H1 (cell line): ENCODE data around the gene STK11. TPM values are rescaled to one million over a fixed set of nuclear protein-coding genes. Genes with fewer than 3 reads are reported as not detected.

Source experiments
- CTCF ChIA-PET: fragments of 300-600 bp; sonication (Branson Sonifier 250); formaldehyde crosslinking; loops from one replicate; lab custom pipeline; 2021; ENCODE audit not compliant: partially characterized antibody; lab: Charles Lee
- POLR2A ChIA-PET: fragments of 300-600 bp; sonication (Branson Sonifier 250); formaldehyde crosslinking; loops from one replicate; lab custom pipeline; 2021; ENCODE audit warnings: inconsistent platforms; ENCODE audit not compliant: partially characterized antibody; lab: Charles Lee
- DNase-seq, 2 experiments: peaks; one replicate each; pipeline versions ENCODE4 v3.0.0 to v3.0.0-alpha.2; 2010 to 2022; ENCODE audit warnings: low spot score in 2 of 2, low read depth in 1 of 2, mixed read lengths in 1 of 2
- FAIRE-seq: peaks from 2 replicates; lab custom pipeline; 2011; peaks lifted over from hg19 to GRCh38; lab: Jason Lieb, UNC
- H2AFZ ChIP-seq: 2 replicates; pipeline ENCODE4 v1.8.1; 2012; ENCODE audit warnings: low read length, inconsistent platforms
- H2AK5ac ChIP-seq: 2 replicates; pipeline ENCODE4 v1.6.1; 2013; ENCODE audit warnings: low read depth, low read length
- H2BK120ac ChIP-seq: replicated peaks from 2 replicates; pipeline ENCODE3; 2013; ENCODE audit warnings: low read depth, low read length, inconsistent platforms
- H2BK12ac ChIP-seq: 2 replicates; pipeline ENCODE4 v1.6.1; 2013; ENCODE audit warnings: low read depth, low read length
- H2BK15ac ChIP-seq: 2 replicates; pipeline ENCODE4 v1.6.1; 2013; ENCODE audit warnings: low read length
- H2BK20ac ChIP-seq: 2 replicates; pipeline ENCODE4 v1.6.1; 2013; ENCODE audit warnings: low read length
- H2BK5ac ChIP-seq: 2 replicates; pipeline ENCODE4 v1.6.1; 2013; ENCODE audit warnings: low read depth, low read length
- H3K14ac ChIP-seq: 2 replicates; pipeline ENCODE4 v1.6.1; 2013; ENCODE audit warnings: inconsistent platforms; ENCODE audit not compliant: insufficient read length
- H3K18ac ChIP-seq: 2 replicates; pipeline ENCODE4 v1.6.1; 2013; ENCODE audit warnings: low read length; ENCODE audit errors: extremely low read depth
- H3K23ac ChIP-seq: 2 replicates; pipeline ENCODE4 v1.6.1; 2013; ENCODE audit warnings: inconsistent platforms; ENCODE audit not compliant: insufficient read length
- H3K23me2 ChIP-seq: 2 replicates; pipeline ENCODE4 v1.6.1; 2013; ENCODE audit warnings: low read depth, low read length
- H3K27ac ChIP-seq: 2 replicates; pipeline ENCODE4 v1.6.1; 2011; ENCODE audit warnings: low read depth, low read length, inconsistent platforms
- H3K27me3 ChIP-seq, 4 experiments: replicated peaks in 1 of 4; 1 replicate in 1 of 4; 2 replicates in 3 of 4; pipeline versions ENCODE4 v1.6.1 to v1.8.1; 2011 to 2013; ENCODE audit warnings: low read length in 3 of 4, mild to moderate bottlenecking in 3 of 4, inconsistent platforms in 2 of 4, mixed read lengths in 2 of 4, moderate library complexity in 1 of 4; ENCODE audit not compliant: control insufficient read depth in 3 of 4, insufficient read depth in 3 of 4; ENCODE audit errors: extremely low read depth in 1 of 4
- H3K36me3 ChIP-seq, 4 experiments: 2 replicates each; pipeline versions ENCODE4 v1.6.1 to v1.8.1; 2011 to 2013; ENCODE audit warnings: mild to moderate bottlenecking in 4 of 4, low read length in 3 of 4, moderate library complexity in 2 of 4, control low read depth in 1 of 4, inconsistent platforms in 1 of 4; ENCODE audit not compliant: insufficient read depth in 4 of 4, control insufficient read depth in 2 of 4
- H3K4ac ChIP-seq: replicated peaks from 2 replicates; pipeline ENCODE3; 2013; ENCODE audit warnings: low read length, low read depth, mixed read lengths, inconsistent platforms; ENCODE audit not compliant: insufficient read length
- H3K4me1 ChIP-seq, 4 experiments: replicated peaks in 1 of 4; 1 replicate in 1 of 4; 2 replicates in 3 of 4; pipeline versions ENCODE4 v1.6.1 to v1.8.1; 2011 to 2013; ENCODE audit warnings: low read length in 3 of 4, inconsistent platforms in 2 of 4, mixed read lengths in 1 of 4; ENCODE audit not compliant: insufficient read depth in 4 of 4, control insufficient read depth in 3 of 4
- H3K4me2 ChIP-seq, 2 experiments: 2 replicates each; pipeline versions ENCODE4 v1.6.1 to v1.8.1; 2011 to 2013; ENCODE audit warnings: low read depth in 2 of 2, low read length in 2 of 2, control low read depth in 1 of 2, inconsistent platforms in 1 of 2, mild to moderate bottlenecking in 1 of 2; ENCODE audit not compliant: insufficient read depth in 1 of 2
- H3K4me3 ChIP-seq, 4 experiments: fragments of 200-600, 300-600 bp in 1 of 4; sonication (generic), shearing (Covaris generic), sonication (Bioruptor Twin) in 1 of 4; 2 replicates each; pipeline versions ENCODE4 v1.5.1 to v1.8.1; 2011 to 2016; ENCODE audit warnings: low read length in 4 of 4, low read depth in 3 of 4, control low read depth in 2 of 4, inconsistent platforms in 2 of 4, mild to moderate bottlenecking in 2 of 4, mixed read lengths in 1 of 4, moderate library complexity in 1 of 4; ENCODE audit not compliant: insufficient read depth in 2 of 4; ENCODE audit errors: extremely low read depth in 1 of 4
- H3K56ac ChIP-seq: replicated peaks from 2 replicates; pipeline ENCODE3; 2013; ENCODE audit warnings: low read depth, mild to moderate bottlenecking, mixed read lengths, low read length, inconsistent platforms; ENCODE audit not compliant: insufficient read length
- H3K79me1 ChIP-seq: 2 replicates; pipeline ENCODE4 v1.6.1; 2013; ENCODE audit warnings: low read depth, low read length, control low read depth
- H3K79me2 ChIP-seq, 2 experiments: 2 replicates each; pipeline versions ENCODE4 v1.6.1 to v1.8.1; 2012 to 2013; ENCODE audit warnings: low read length in 2 of 2, mild to moderate bottlenecking in 2 of 2, inconsistent platforms in 1 of 2; ENCODE audit not compliant: insufficient read depth in 2 of 2, control insufficient read depth in 1 of 2
- H3K9ac ChIP-seq, 4 experiments: replicated peaks in 1 of 4; 1 replicate in 1 of 4; 2 replicates in 3 of 4; pipeline versions ENCODE4 v1.6.1 to v1.8.1; 2011 to 2013; ENCODE audit warnings: low read depth in 3 of 4, low read length in 3 of 4, control low read depth in 2 of 4, mild to moderate bottlenecking in 2 of 4, moderate library complexity in 2 of 4, inconsistent platforms in 1 of 4; ENCODE audit errors: extremely low read depth in 1 of 4
- H3K9me3 ChIP-seq, 2 experiments: 2 replicates each; pipeline versions ENCODE4 v1.6.1 to v1.8.1; 2012 to 2013; ENCODE audit warnings: mild to moderate bottlenecking in 2 of 2, moderate library complexity in 2 of 2, control low read depth in 1 of 2, inconsistent platforms in 1 of 2, low read depth in 1 of 2, low read length in 1 of 2, mixed read lengths in 1 of 2; ENCODE audit not compliant: insufficient read depth in 2 of 2
- H4K20me1 ChIP-seq, 2 experiments: replicated peaks in 1 of 2; 2 replicates each; pipeline versions ENCODE3 to v1.8.1; 2011 to 2013; ENCODE audit warnings: inconsistent platforms in 2 of 2, low read length in 2 of 2, mild to moderate bottlenecking in 1 of 2; ENCODE audit not compliant: insufficient read depth in 2 of 2, control insufficient read depth in 1 of 2
- H4K5ac ChIP-seq: 2 replicates; pipeline ENCODE4 v1.6.1; 2013; ENCODE audit warnings: low read length, low read depth, mixed read lengths, inconsistent platforms; ENCODE audit not compliant: insufficient read length
- H4K8ac ChIP-seq: 2 replicates; pipeline ENCODE4 v1.8.0; 2013; ENCODE audit warnings: mild to moderate bottlenecking, moderate library complexity, low read length, inconsistent platforms; ENCODE audit not compliant: insufficient read depth; ENCODE audit errors: extremely low read depth
- H4K91ac ChIP-seq: replicated peaks from 2 replicates; pipeline ENCODE3; 2013; ENCODE audit warnings: low read length, mixed read lengths, inconsistent platforms; ENCODE audit not compliant: insufficient read length
- BACH1 ChIP-seq: IDR thresholded peaks from 2 replicates; pipeline ENCODE4 v1.6.1; 2012; ENCODE audit warnings: low read length, improper control_type of control experiment
- EGR1 ChIP-seq: IDR thresholded peaks from 2 replicates; pipeline ENCODE4 v1.6.1; 2011; ENCODE audit warnings: low read depth, low read length, borderline replicate concordance
- EP300 ChIP-seq, 2 experiments: IDR thresholded peaks; 1 replicate in 1 of 2; 2 replicates in 1 of 2; pipeline ENCODE4 v1.6.1; 2011 to 2012; ENCODE audit warnings: low read depth in 2 of 2, low read length in 2 of 2, mild to moderate bottlenecking in 2 of 2, borderline replicate concordance in 1 of 2, inconsistent platforms in 1 of 2, moderate library complexity in 1 of 2
- FOSL1 ChIP-seq: IDR thresholded peaks from 2 replicates; pipeline ENCODE4 v1.6.1; 2011; ENCODE audit warnings: mild to moderate bottlenecking, low read depth, low read length, moderate library complexity; ENCODE audit not compliant: insufficient read depth
- NANOG ChIP-seq: IDR thresholded peaks from 2 replicates; pipeline ENCODE4 v1.6.1; 2011; ENCODE audit warnings: low read length, low read depth, mild to moderate bottlenecking, inconsistent platforms; ENCODE audit not compliant: insufficient read depth, poor library complexity, severe bottlenecking
- POLR2A ChIP-seq, 2 experiments: IDR thresholded peaks; 1 replicate in 1 of 2; 2 replicates in 1 of 2; pipeline ENCODE4 v1.6.1; 2011; ENCODE audit warnings: low read depth in 2 of 2, low read length in 2 of 2, mild to moderate bottlenecking in 2 of 2; ENCODE audit errors: control extremely low read depth in 1 of 2
- SIRT6 ChIP-seq: IDR thresholded peaks from one replicate; pipeline ENCODE4 v1.7.1; 2012; ENCODE audit warnings: low read length, inconsistent platforms
- TAF1 ChIP-seq: IDR thresholded peaks from 2 replicates; pipeline ENCODE4 v1.6.1; 2011; ENCODE audit warnings: mild to moderate bottlenecking, low read depth, low read length
- TBP ChIP-seq: IDR thresholded peaks from 2 replicates; pipeline ENCODE4 v1.6.1; 2011; ENCODE audit warnings: low read depth, low read length, improper control_type of control experiment
- WGBS, 2 experiments: shearing (Covaris generic) in 1 of 2; methylation state at CpG; one replicate each; pipeline versions ENCODE4 v1.1.6 to v1.1.7; 2013 to 2015; ENCODE audit warnings: low lambda C conversion rate in 2 of 2, mixed read lengths in 2 of 2, inconsistent platforms in 1 of 2, low coverage in 1 of 2, missing lambda C conversion rate in 1 of 2; ENCODE audit not compliant: insufficient replicate concordance in 2 of 2, insufficient coverage in 1 of 2, insufficient read length in 1 of 2; ENCODE audit errors: extremely low coverage in 1 of 2, missing lambda C conversion rate in 1 of 2; 5-methylcytosine and 5-hydroxymethylcytosine counted together
- polyA plus RNA-seq, 7 experiments: library from polyadenylated mRNA; depleted of rRNA in 3 of 7; stranded (reverse) in 5 of 7; unstranded in 2 of 7; fragments of >200 nt in 5 of 7; fragments of 200-250 nt in 2 of 7; gene quantifications; 1 replicate in 5 of 7; 2 replicates in 1 of 7; 4 replicates in 1 of 7; pipeline versions ENCODE4 v1.2.1 to v1.2.3, GENCODE V29; 2011 to 2013; ENCODE audit warnings: missing spikeins in 2 of 7, mixed read lengths in 2 of 7
- total RNA-seq: library from RNA; stranded (reverse); fragmentation: NEBNext Ultra II Directional; extraction: Animal tissue kit (Norgen Biotek cat#: 25700); gene quantifications from 2 replicates; pipeline ENCODE4 v1.2.1, GENCODE V29; 2021
- TF ChIP-seq, protein P1 (sequence below), 3 experiments: IDR thresholded peaks; 1 replicate in 2 of 3; 2 replicates in 1 of 3; pipeline versions ENCODE4 v1.5.1 to v1.6.1; 2011; ENCODE audit warnings: low read length in 3 of 3, mild to moderate bottlenecking in 3 of 3, inconsistent platforms in 2 of 3, low read depth in 1 of 3, moderate library complexity in 1 of 3; ENCODE audit not compliant: insufficient read depth in 1 of 3; ENCODE audit errors: control extremely low read depth in 1 of 3

Gene STK11
- total and polyA plus RNA-seq, 2 of the 8 experiments (the other 6 are each of a cell fraction or from before 2014, with no cell fraction given) = 45.3 to 70.7 TPM

DNA sequence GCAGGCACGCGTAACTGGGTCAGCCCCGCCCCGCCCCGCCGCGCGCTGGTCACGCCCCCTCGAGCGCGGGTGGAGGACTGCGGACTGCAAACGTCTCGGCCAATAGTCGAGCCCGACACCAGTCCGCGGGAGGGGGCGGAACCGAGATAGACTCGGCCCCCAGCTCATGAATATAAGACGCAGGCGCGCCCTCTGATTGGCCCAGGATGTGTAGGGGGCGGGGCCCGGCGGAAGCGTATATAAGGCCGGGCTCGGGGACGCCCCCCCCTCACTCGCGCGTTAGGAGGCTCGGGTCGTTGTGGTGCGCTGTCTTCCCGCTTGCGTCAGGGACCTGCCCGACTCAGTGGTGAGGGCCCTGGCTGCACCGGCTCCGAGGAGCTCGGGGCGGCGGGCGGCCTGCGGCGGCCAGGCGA lies 63.5 kb downstream of the STK11 start, which contains the start of gene CIRBP:
TSS of gene CIRBP (plus strand) at position 268 of the 413 bp plus-strand sequence. CDS start 1,602 bp downstream, outside the sequence.
- H3K27ac ChIP-seq = peak within 1 kb of the TSS; percentile 98
- H4K91ac ChIP-seq = peak within 1 kb of the TSS; percentile 96
- peak within 1 kb of the TSS; percentile 68; the same call in 1 of the 2 replicates for H2AK5ac ChIP-seq
- 0% methylated on average over 43 of the region's 50 CpGs; no CpG with 5 or more reads in 1 of the 2 experiments for WGBS, 2 experiments
- H3K9me3 ChIP-seq = no peaks in the 10 kb centered on the region
- H3K18ac ChIP-seq = peak within 1 kb of the TSS; percentile 90
- peak within 1 kb of the TSS; percentile 84; the same call in 1 of the 2 replicates for H2BK12ac ChIP-seq
- H3K23me2 ChIP-seq = peaks cover 22% of the 10 kb centered on the region; the same call in 1 of the 2 replicates
- CTCF ChIA-PET = interaction anchor here (1.0 to 15.9 kb wide), 3 partner anchors 11 to 137 kb away, joined by 3 to 212 read pairs (median 4); partner anchors contain the start of gene ATP5F1D
- no peak within 1 kb of the TSS for H3K23ac ChIP-seq
- DNase-seq = peak; percentile 94 to 97
- no peak within 1 kb of the TSS for H2BK20ac ChIP-seq
- FAIRE-seq = no peak
- peak within 1 kb of the TSS; percentile 91 to 100 (median 97) for H3K9ac ChIP-seq
- peaks cover 7 to 24% of the 10 kb centered on the region in 2 experiments for H4K20me1 ChIP-seq
- H2AFZ ChIP-seq = no peak within 1 kb of the TSS
- peaks cover 33 to 36% (median 34%) of the 10 kb centered on the region in 4 experiments for H3K36me3 ChIP-seq
- H3K79me1 ChIP-seq = peaks cover 17% of the 10 kb centered on the region
- no peak within 1 kb of the TSS for H2BK120ac ChIP-seq
- H3K79me2 ChIP-seq = peaks cover 5 to 32% of the 10 kb centered on the region in 2 experiments
- no peak within 1 kb of the TSS for H3K14ac ChIP-seq
- H3K56ac ChIP-seq = peak within 1 kb of the TSS; percentile 69
- peak within 1 kb of the TSS; percentile 72 for H2BK5ac ChIP-seq
- peak within 1 kb of the TSS; percentile 88; the same call in 1 of the 2 replicates for H2BK15ac ChIP-seq
- H4K8ac ChIP-seq = peak within 1 kb of the TSS; percentile 99
- H3K4ac ChIP-seq = peak within 1 kb of the TSS; percentile 75
- peak within 1 kb of the TSS; percentile 74 to 95 (median 90) for H3K4me3 ChIP-seq
- peaks cover 0 to 10% (median 5%) of the 10 kb centered on the region in 4 experiments; a peak in 4 of 7 replicates for H3K27me3 ChIP-seq
- peak within 1 kb of the TSS; percentile 98 for H4K5ac ChIP-seq
- H3K4me2 ChIP-seq = peak within 1 kb of the TSS; percentile 83 to 99
- H3K4me1 ChIP-seq = peaks cover 4 to 54% (median 37%) of the 10 kb centered on the region in 4 experiments
- POLR2A ChIA-PET = interaction anchor here (0.6 to 19.4 kb wide), 106 partner anchors 7 to 766 kb away, joined by 3 to 456 read pairs (median 5); partner anchors contain the start of genes ABCA7, ARHGAP45, ATP5F1D and BSG
- TF ChIP-seq TBP = peak; percentile 97
- peak; percentile 49 for TF ChIP-seq NANOG
- peak; percentile 99 for TF ChIP-seq TAF1
- TF ChIP-seq EP300 (IDR thresholded peaks at IDR 0.05; ENCODE audit: borderline replicate concordance in 1 of 2, low read depth in 2 of 2, low read length in 2 of 2) = 0 out of 3 replicates have a peak, but pooled peaks of 1 of the 2 experiments have one; percentile 30
- TF ChIP-seq SIRT6 = no peak
- TF ChIP-seq, protein P1, sequence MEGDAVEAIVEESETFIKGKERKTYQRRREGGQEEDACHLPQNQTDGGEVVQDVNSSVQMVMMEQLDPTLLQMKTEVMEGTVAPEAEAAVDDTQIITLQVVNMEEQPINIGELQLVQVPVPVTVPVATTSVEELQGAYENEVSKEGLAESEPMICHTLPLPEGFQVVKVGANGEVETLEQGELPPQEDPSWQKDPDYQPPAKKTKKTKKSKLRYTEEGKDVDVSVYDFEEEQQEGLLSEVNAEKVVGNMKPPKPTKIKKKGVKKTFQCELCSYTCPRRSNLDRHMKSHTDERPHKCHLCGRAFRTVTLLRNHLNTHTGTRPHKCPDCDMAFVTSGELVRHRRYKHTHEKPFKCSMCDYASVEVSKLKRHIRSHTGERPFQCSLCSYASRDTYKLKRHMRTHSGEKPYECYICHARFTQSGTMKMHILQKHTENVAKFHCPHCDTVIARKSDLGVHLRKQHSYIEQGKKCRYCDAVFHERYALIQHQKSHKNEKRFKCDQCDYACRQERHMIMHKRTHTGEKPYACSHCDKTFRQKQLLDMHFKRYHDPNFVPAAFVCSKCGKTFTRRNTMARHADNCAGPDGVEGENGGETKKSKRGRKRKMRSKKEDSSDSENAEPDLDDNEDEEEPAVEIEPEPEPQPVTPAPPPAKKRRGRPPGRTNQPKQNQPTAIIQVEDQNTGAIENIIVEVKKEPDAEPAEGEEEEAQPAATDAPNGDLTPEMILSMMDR (IDR thresholded peaks at IDR 0.05; ENCODE audit: control extremely low read depth in 1 of 3, insufficient read depth in 1 of 3, low read depth in 1 of 3, low read length in 3 of 3) = no peak
- TF ChIP-seq FOSL1 = no peak
- TF ChIP-seq EGR1 = 0 out of 2 replicates have a peak, but pooled peaks have one; percentile 39
- TF ChIP-seq POLR2A (IDR thresholded peaks at IDR 0.05; ENCODE audit: control extremely low read depth in 1 of 2, low read depth in 2 of 2, low read length in 2 of 2) = peak; percentile 100
- TF ChIP-seq BACH1 = peak; percentile 67; the same call in 1 of the 2 replicates
